Ascending aorta (tissue), 2 donors: ENCODE measurements around the gene MGST2. TPM values are rescaled to one million over a fixed set of nuclear protein-coding genes. Genes with fewer than 3 reads are reported as not detected.

ENCODE experiments used
- DNase-seq, 2 donors: peaks; one replicate each; pipeline ENCODE4 v3.0.0-alpha.2; 2019; ENCODE audit warnings: low spot score in 2 of 2
- H3K27ac ChIP-seq, 2 donors: fragments of 200-600 bp; sonication (generic); one replicate each; pipeline ENCODE4 v1.5.1; 2016 to 2017; ENCODE audit warnings: mild to moderate bottlenecking in 1 of 2
- H3K27me3 ChIP-seq: fragments of 200-600 bp; sonication (generic); one replicate; pipeline ENCODE4 v1.5.1; 2017
- H3K36me3 ChIP-seq, 2 donors: fragments of 200-600 bp; sonication (generic); one replicate each; pipeline ENCODE4 v1.5.1; 2016
- H3K4me1 ChIP-seq, 2 donors: fragments of 200-600 bp; sonication (generic); one replicate each; pipeline ENCODE4 v1.5.1; 2016 to 2017; ENCODE audit warnings: mild to moderate bottlenecking in 1 of 2
- H3K4me3 ChIP-seq, 2 donors: fragments of 200-600 bp; sonication (generic); one replicate each; pipeline ENCODE4 v1.5.1; 2016 to 2017; ENCODE audit warnings: mild to moderate bottlenecking in 1 of 2
- H3K9me3 ChIP-seq, 2 donors: fragments of 200-600 bp; sonication (generic); one replicate each; pipeline ENCODE4 v1.5.1; 2016
- CTCF ChIP-seq, 3 experiments: fragments of 200-600 bp in 2 of 3; fragments of 450-650 bp in 1 of 3; sonication (generic) in 2 of 3; IDR thresholded peaks; one replicate each; pipeline ENCODE4 v1.5.1; 2016 to 2019; ENCODE audit warnings: antibody characterized with exemption in 3 of 3, mild to moderate bottlenecking in 1 of 3, moderate library complexity in 1 of 3
- intact Hi-C: fragments of 100-400 bp; cut with DNase I; formaldehyde crosslinking; loops from one replicate; pipeline ENCODE4 v1.15.1; 2023
- total RNA-seq: library from RNA; depleted of rRNA; stranded (reverse); fragments of >200 nt; gene quantifications from one replicate; pipeline ENCODE4 v1.1.0, GENCODE V29; 2016

MGST2 gene
- total RNA-seq, 1 donor from 2014 or later: 34.4 TPM

GRCh38 chr4:139682309-139682708, 16.7 kb downstream of the MGST2 start:
- Histone ChIP-seq H3K36me3 (peaks cover 0 to 35% of the 10 kb centered on the region in 2 donors), H3K4me1 (peaks cover 0 to 13% of the 10 kb centered on the region in 2 donors), H3K27me3 (no peaks in the 10 kb centered on the region), H3K9me3 (no peaks in the 10 kb centered on the region), H3K27ac (no peak overlapping the region), H3K4me3 (no peak overlapping the region)
- intact Hi-C loops: no loop called here
- TF ChIP-seq CTCF (IDR thresholded peaks at IDR 0.05): no peak
- DNase-seq: no peak

- H3K36me3 ChIP-seq: peaks cover 0 to 35% of the 10 kb centered on the region in 2 donors
- H3K4me1 ChIP-seq: peaks cover 0 to 17% of the 10 kb centered on the region in 2 donors
- H3K4me3 ChIP-seq: no peak overlapping the region
- peak overlapping the region; percentile 2 to 38 for H3K27ac ChIP-seq
- no peak for DNase-seq
- TF ChIP-seq CTCF (IDR thresholded peaks at IDR 0.05): no peak
- intact Hi-C loops: no loop called here
- H3K9me3 ChIP-seq: no peaks in the 10 kb centered on the region
- no peaks in the 10 kb centered on the region for H3K27me3 ChIP-seq
Measured at GRCh38 chr4:139682741-139683151, 17.1 kb downstream of the MGST2 start.

- Histone ChIP-seq H3K36me3 (peaks cover 0 to 21% of the 10 kb centered on the region in 2 donors), H3K27me3 (no peaks in the 10 kb centered on the region), H3K27ac (peak overlapping the region in 1 of 2 donors; percentile 44), H3K9me3 (no peaks in the 10 kb centered on the region), H3K4me3 (no peak overlapping the region), H3K4me1 (peaks cover 0 to 17% of the 10 kb centered on the region in 2 donors)
- DNase-seq: no peak
- TF ChIP-seq CTCF (IDR thresholded peaks at IDR 0.05): no peak
- intact Hi-C loops: no loop called here
Measured at GRCh38 chr4:139684351-139684750, 18.7 kb downstream of the MGST2 start.

GRCh38 chr4:139685180-139685579, 19.6 kb downstream of the MGST2 start:
- Histone ChIP-seq H3K27ac (peak overlapping the region; percentile 67 to 69), H3K4me3 (no peak overlapping the region), H3K36me3 (peaks cover 0 to 13% of the 10 kb centered on the region in 2 donors), H3K27me3 (no peaks in the 10 kb centered on the region), H3K4me1 (peaks cover 0 to 17% of the 10 kb centered on the region in 2 donors), H3K9me3 (no peaks in the 10 kb centered on the region)
- intact Hi-C loops: no loop called here
- TF ChIP-seq CTCF (IDR thresholded peaks at IDR 0.05): no peak
- no peak for DNase-seq

- Histone ChIP-seq H3K4me3 (no peak overlapping the region), H3K9me3 (no peaks in the 10 kb centered on the region), H3K4me1 (peaks cover 0 to 17% of the 10 kb centered on the region in 2 donors), H3K36me3 (peaks cover 0 to 8% of the 10 kb centered on the region in 2 donors), H3K27ac (peak overlapping the region; percentile 67 to 69), H3K27me3 (no peaks in the 10 kb centered on the region)
- TF ChIP-seq CTCF (IDR thresholded peaks at IDR 0.05): no peak
- intact Hi-C loops: no loop called here
- no peak for DNase-seq
Measured at GRCh38 chr4:139686130-139686529, 20.5 kb downstream of the MGST2 start.

- DNase-seq: no peak
- H3K4me1 ChIP-seq: peaks cover 0 to 17% of the 10 kb centered on the region in 2 donors
- peak overlapping the region in 1 of 2 donors; percentile 6 for H3K4me3 ChIP-seq
- peak in 1 of 3 experiments; percentile 3 for TF ChIP-seq CTCF (IDR thresholded peaks at IDR 0.05)
- intact Hi-C loops: no loop called here
- no peaks in the 10 kb centered on the region for H3K27me3 ChIP-seq
- peak overlapping the region; percentile 67 to 69 for H3K27ac ChIP-seq
- peaks cover 0 to 8% of the 10 kb centered on the region in 2 donors for H3K36me3 ChIP-seq
- no peaks in the 10 kb centered on the region for H3K9me3 ChIP-seq
Measured at GRCh38 chr4:139686988-139687387, 21.4 kb downstream of the MGST2 start.
